ENCODE measurements around the gene FERD3L.

GRCh38 chr7:19107081-19107355 lies 38.2 kb downstream of the FERD3L start:
- TF ChIP-seq POLR2A (IDR thresholded peaks at IDR 0.05): no peak
- TF ChIP-seq CTCF (IDR thresholded peaks at IDR 0.05): no peak

All from heart left ventricle (tissue), 13 donors.